ENCODE measurements around the gene C12orf43.

GRCh38 chr12:121022713-121023112 is 6.4 kb upstream of the C12orf43 start:
- TF ChIP-seq CTCF (IDR thresholded peaks at IDR 0.05; ENCODE audit: low read depth, low read length, poor library complexity, severe bottlenecking) (no peak), EZH2phosphoT487 (IDR thresholded peaks at IDR 0.05; ENCODE audit: borderline replicate concordance, low read length) (no peak)

Measured in DOHH2 (cell line).